Kidney (tissue), 14 donors: ENCODE data around the gene ECE2. TPM values are rescaled to one million over a fixed set of nuclear protein-coding genes. Genes with fewer than 3 reads are reported as not detected.

Source experiments
- DNase-seq, 5 donors: peaks; one replicate each; pipeline ENCODE4 v3.0.0-alpha.2; 2013 to 2020
- FAIRE-seq: peaks from 2 replicates; lab custom pipeline; 2012; peaks lifted over from hg19 to GRCh38; lab: Jason Lieb, UNC
- H3K27ac ChIP-seq, 2 donors: one replicate each; pipeline ENCODE4 v1.7.0; 2013; ENCODE audit warnings: low read depth in 2 of 2, low read length in 2 of 2, inconsistent platforms in 1 of 2
- H3K27me3 ChIP-seq: one replicate; pipeline ENCODE4 v1.7.1; 2013; ENCODE audit warnings: low read length, inconsistent platforms; ENCODE audit not compliant: control insufficient read depth, insufficient read depth
- H3K36me3 ChIP-seq, 3 donors: one replicate each; pipeline versions ENCODE4 v1.7.0 to v1.7.1; 2013; ENCODE audit warnings: low read length in 3 of 3, control low read depth in 1 of 3, inconsistent platforms in 1 of 3; ENCODE audit not compliant: insufficient read depth in 3 of 3, control insufficient read depth in 2 of 3
- H3K4me1 ChIP-seq, 3 donors: one replicate each; pipeline versions ENCODE4 v1.7.0 to v1.7.1; 2013; ENCODE audit warnings: low read length in 3 of 3, inconsistent platforms in 1 of 3, low read depth in 1 of 3; ENCODE audit not compliant: control insufficient read depth in 2 of 3, insufficient read depth in 2 of 3
- H3K4me3 ChIP-seq, 3 donors: one replicate each; pipeline versions ENCODE4 v1.7.0 to v1.8.1; 2013; ENCODE audit warnings: low read length in 3 of 3, control low read depth in 1 of 3, inconsistent platforms in 1 of 3
- H3K9ac ChIP-seq, 3 donors: one replicate each; pipeline versions ENCODE4 v1.7.0 to v1.7.1; 2013; ENCODE audit warnings: low read length in 3 of 3, control low read depth in 1 of 3, inconsistent platforms in 1 of 3
- H3K9me3 ChIP-seq, 3 donors: one replicate each; pipeline versions ENCODE4 v1.7.0 to v1.7.1; 2013; ENCODE audit warnings: low read length in 3 of 3, control low read depth in 1 of 3, inconsistent platforms in 1 of 3; ENCODE audit not compliant: control insufficient read depth in 2 of 3, insufficient read depth in 1 of 3
- intact Hi-C: fragments of 100-400 bp; cut with DNase I; formaldehyde crosslinking; loops from one replicate; pipeline ENCODE4 v1.11.1; 2022
- polyA plus RNA-seq: library from polyadenylated mRNA; stranded (reverse); fragments of 350-450 nt; fragmentation: Illumina TruSeq; extraction: RNeasy Lipid Tissue Mini Kit (QIAGEN cat#74804); gene quantifications from one replicate; pipeline ENCODE4 v1.2.3, GENCODE V29; 2014; ENCODE audit warnings: low read depth, low replicate concordance; ENCODE audit not compliant: insufficient read depth
- total RNA-seq: library from RNA; stranded (reverse); fragmentation: NEBNext Ultra II Directional; extraction: Animal tissue kit (Norgen Biotek cat#: 25700); gene quantifications from one replicate; pipeline ENCODE4 v1.2.1, GENCODE V29; 2021
- TF ChIP-seq, protein P1 (sequence below): IDR thresholded peaks from 3 replicates; pipeline ENCODE4 v1.5.1; 2012; ENCODE audit warnings: mild to moderate bottlenecking, moderate library complexity, borderline replicate concordance; ENCODE audit not compliant: insufficient read depth; ENCODE audit errors: extremely low read depth
- donor health status: control.
- donor health status: control.
- donor health status: control.
- donor health status: control.
- donor health status: control.
- donor health status: DM: yes; HTN: yes; CAD: no.
- donor health status: Normal renal cell carcinoma (clear cell type).

Gene ECE2
- total and polyA plus RNA-seq, 2 donors from 2014 or later = not detected

DNA sequence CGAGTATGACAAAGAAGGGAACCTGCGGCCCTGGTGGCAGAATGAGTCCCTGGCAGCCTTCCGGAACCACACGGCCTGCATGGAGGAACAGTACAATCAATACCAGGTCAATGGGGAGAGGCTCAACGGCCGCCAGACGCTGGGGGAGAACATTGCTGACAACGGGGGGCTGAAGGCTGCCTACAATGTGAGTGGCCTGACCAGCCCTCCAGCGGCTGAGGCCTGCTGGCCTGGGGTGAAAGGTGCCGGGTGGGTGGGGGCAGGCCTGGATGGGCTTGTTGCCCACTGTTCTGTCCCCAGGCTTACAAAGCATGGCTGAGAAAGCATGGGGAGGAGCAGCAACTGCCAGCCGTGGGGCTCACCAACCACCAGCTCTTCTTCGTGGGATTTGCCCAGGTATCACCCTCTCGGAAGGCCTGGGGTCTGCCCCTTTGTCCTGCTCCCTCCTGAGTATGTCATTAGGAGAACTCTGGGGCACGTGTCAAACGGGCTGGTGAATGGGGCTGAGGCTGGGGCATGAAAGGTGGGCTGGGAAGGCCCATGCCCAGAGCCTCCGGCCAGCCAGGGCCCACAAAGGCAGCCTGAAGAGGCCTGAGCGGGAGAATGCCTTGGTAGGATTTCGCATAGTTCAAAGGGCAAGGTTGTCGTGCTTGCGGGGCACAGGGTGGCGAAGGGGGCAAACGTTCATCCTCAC is 15.4 kb downstream of the ECE2 start:
- H3K36me3 ChIP-seq = no peaks in the 10 kb centered on the region
- H3K4me3 ChIP-seq = no peak overlapping the region
- intact Hi-C loops = no loop called here
- H3K27ac ChIP-seq = no peak overlapping the region
- H3K9ac ChIP-seq = no peak overlapping the region
- no peaks in the 10 kb centered on the region for H3K27me3 ChIP-seq
- FAIRE-seq (no peak), DNase-seq (no peak)
- TF ChIP-seq, protein P1, sequence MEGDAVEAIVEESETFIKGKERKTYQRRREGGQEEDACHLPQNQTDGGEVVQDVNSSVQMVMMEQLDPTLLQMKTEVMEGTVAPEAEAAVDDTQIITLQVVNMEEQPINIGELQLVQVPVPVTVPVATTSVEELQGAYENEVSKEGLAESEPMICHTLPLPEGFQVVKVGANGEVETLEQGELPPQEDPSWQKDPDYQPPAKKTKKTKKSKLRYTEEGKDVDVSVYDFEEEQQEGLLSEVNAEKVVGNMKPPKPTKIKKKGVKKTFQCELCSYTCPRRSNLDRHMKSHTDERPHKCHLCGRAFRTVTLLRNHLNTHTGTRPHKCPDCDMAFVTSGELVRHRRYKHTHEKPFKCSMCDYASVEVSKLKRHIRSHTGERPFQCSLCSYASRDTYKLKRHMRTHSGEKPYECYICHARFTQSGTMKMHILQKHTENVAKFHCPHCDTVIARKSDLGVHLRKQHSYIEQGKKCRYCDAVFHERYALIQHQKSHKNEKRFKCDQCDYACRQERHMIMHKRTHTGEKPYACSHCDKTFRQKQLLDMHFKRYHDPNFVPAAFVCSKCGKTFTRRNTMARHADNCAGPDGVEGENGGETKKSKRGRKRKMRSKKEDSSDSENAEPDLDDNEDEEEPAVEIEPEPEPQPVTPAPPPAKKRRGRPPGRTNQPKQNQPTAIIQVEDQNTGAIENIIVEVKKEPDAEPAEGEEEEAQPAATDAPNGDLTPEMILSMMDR = no peak
- H3K9me3 ChIP-seq = no peaks in the 10 kb centered on the region
- no peaks in the 10 kb centered on the region for H3K4me1 ChIP-seq

- Histone ChIP-seq H3K9ac (no peak overlapping the region), H3K27ac (no peak overlapping the region), H3K36me3 (no peaks in the 10 kb centered on the region), H3K4me1 (no peaks in the 10 kb centered on the region), H3K9me3 (no peaks in the 10 kb centered on the region), H3K27me3 (no peaks in the 10 kb centered on the region), H3K4me3 (no peak overlapping the region)
- FAIRE-seq = no peak
- TF ChIP-seq, protein P1 = no peak
- DNase-seq = no peak
- intact Hi-C loops = no loop called here
Measured at GRCh38 chr3:184291738-184292445, 16.1 kb downstream of the ECE2 start.

DNA sequence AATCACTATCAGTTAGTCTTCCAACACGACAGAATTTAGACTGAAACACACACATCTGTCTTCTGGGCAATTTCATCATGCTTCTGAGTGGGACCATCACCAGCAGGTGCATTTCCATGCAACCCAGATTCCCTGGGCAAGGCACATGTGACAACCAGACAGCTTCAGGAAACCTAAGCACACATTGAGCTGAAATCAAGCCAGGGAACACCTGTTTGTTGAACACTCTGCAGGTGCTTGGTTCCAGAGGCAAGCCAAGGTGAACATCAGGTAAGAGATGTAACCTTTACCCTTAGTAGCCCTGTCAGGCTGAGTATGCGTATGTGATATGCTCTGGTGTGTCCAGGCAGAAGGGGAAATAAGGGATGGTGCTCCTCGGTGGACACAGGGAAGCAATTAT is 19.9 kb downstream of the ECE2 start:
- TF ChIP-seq, protein P1 = no peak
- DNase-seq (no peak), FAIRE-seq (no peak)
- no peaks in the 10 kb centered on the region for H3K27me3 ChIP-seq
- H3K27ac ChIP-seq = no peak overlapping the region
- H3K4me3 ChIP-seq = no peak overlapping the region
- peaks cover 3 to 10% (median 5%) of the 10 kb centered on the region in 3 donors for H3K4me1 ChIP-seq
- intact Hi-C loops = no loop called here
- H3K9ac ChIP-seq = no peak overlapping the region
- peaks cover 3 to 6% (median 6%) of the 10 kb centered on the region in 3 donors for H3K36me3 ChIP-seq
- H3K9me3 ChIP-seq = no peaks in the 10 kb centered on the region
